Neural cell (in vitro differentiated cells): ENCODE data around the gene DEPDC5.

Experiments
- EP300 ChIP-seq: fragments of 450-650 bp; conservative IDR thresholded peaks from 2 replicates; pipeline ENCODE4 v1.6.1; 2014; ENCODE audit warnings: antibody characterized with exemption, mild to moderate bottlenecking, moderate library complexity; ENCODE audit not compliant: poor library complexity, severe bottlenecking
- EZH2 ChIP-seq: fragments of 200-600, 300-800 bp; shearing (Covaris generic), sonication (generic); IDR thresholded peaks from 2 replicates; pipeline ENCODE4 v1.6.1; 2014; ENCODE audit warnings: antibody characterized with exemption, low read length, borderline replicate concordance, mild to moderate bottlenecking; ENCODE audit not compliant: insufficient read depth, poor library complexity, severe bottlenecking
- MXI1 ChIP-seq: fragments of 450-650 bp; conservative IDR thresholded peaks from 2 replicates; pipeline ENCODE4 v1.6.1; 2014; ENCODE audit warnings: antibody characterized with exemption, mild to moderate bottlenecking; ENCODE audit not compliant: poor library complexity, severe bottlenecking
- POLR2AphosphoS5 ChIP-seq: IDR thresholded peaks from 2 replicates; pipeline ENCODE4 v1.6.1; 2012
- RAD21 ChIP-seq: fragments of 450-650 bp; conservative IDR thresholded peaks from 2 replicates; pipeline ENCODE4 v1.6.1; 2014; ENCODE audit warnings: antibody characterized with exemption, mild to moderate bottlenecking, moderate library complexity
- SMC3 ChIP-seq: fragments of 450-650 bp; conservative IDR thresholded peaks from 2 replicates; pipeline ENCODE4 v1.6.1; 2014; ENCODE audit warnings: antibody characterized with exemption, mild to moderate bottlenecking, moderate library complexity; ENCODE audit not compliant: poor library complexity
- TAF1 ChIP-seq: IDR thresholded peaks from 2 replicates; pipeline ENCODE4 v1.6.1; 2012; ENCODE audit warnings: low read depth
- TF ChIP-seq, protein P1 (sequence below): fragments of 450-650 bp; IDR thresholded peaks from 2 replicates; pipeline ENCODE4 v1.5.1; 2014; ENCODE audit warnings: antibody characterized with exemption, mild to moderate bottlenecking, moderate library complexity; ENCODE audit not compliant: poor library complexity, severe bottlenecking
- TF ChIP-seq, protein P2 (sequence below): IDR thresholded peaks from 2 replicates; pipeline ENCODE4 v1.6.1; 2012; ENCODE audit warnings: borderline replicate concordance

DNA sequence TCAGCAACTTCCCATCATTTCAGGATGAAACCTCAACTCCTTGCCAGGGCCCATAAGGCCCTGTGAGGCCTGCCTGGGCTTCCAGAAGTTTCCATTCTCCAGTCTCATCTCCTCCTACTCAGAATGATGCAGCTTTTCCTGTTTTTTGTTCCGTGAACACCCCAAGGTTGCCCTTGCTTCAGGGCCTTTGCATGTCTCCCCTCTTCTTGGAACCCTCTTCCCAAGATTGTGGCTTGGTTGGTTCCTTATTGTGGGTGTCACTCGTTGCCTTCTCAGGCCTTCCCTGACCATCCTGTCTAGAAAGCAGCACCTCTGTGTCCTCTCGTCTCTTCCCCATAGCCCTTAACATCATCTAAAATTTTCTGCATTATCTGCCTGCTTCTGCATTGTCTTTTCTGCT lies 167.3 kb downstream of the DEPDC5 start:
- TF ChIP-seq TAF1 (no peak), RAD21 (no peak), EZH2 (no peak), SMC3 (no peak), MXI1 (no peak), EP300 (no peak), POLR2AphosphoS5 (no peak)
- TF ChIP-seq, protein P1, sequence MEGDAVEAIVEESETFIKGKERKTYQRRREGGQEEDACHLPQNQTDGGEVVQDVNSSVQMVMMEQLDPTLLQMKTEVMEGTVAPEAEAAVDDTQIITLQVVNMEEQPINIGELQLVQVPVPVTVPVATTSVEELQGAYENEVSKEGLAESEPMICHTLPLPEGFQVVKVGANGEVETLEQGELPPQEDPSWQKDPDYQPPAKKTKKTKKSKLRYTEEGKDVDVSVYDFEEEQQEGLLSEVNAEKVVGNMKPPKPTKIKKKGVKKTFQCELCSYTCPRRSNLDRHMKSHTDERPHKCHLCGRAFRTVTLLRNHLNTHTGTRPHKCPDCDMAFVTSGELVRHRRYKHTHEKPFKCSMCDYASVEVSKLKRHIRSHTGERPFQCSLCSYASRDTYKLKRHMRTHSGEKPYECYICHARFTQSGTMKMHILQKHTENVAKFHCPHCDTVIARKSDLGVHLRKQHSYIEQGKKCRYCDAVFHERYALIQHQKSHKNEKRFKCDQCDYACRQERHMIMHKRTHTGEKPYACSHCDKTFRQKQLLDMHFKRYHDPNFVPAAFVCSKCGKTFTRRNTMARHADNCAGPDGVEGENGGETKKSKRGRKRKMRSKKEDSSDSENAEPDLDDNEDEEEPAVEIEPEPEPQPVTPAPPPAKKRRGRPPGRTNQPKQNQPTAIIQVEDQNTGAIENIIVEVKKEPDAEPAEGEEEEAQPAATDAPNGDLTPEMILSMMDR, result no peak
- TF ChIP-seq, protein P2, sequence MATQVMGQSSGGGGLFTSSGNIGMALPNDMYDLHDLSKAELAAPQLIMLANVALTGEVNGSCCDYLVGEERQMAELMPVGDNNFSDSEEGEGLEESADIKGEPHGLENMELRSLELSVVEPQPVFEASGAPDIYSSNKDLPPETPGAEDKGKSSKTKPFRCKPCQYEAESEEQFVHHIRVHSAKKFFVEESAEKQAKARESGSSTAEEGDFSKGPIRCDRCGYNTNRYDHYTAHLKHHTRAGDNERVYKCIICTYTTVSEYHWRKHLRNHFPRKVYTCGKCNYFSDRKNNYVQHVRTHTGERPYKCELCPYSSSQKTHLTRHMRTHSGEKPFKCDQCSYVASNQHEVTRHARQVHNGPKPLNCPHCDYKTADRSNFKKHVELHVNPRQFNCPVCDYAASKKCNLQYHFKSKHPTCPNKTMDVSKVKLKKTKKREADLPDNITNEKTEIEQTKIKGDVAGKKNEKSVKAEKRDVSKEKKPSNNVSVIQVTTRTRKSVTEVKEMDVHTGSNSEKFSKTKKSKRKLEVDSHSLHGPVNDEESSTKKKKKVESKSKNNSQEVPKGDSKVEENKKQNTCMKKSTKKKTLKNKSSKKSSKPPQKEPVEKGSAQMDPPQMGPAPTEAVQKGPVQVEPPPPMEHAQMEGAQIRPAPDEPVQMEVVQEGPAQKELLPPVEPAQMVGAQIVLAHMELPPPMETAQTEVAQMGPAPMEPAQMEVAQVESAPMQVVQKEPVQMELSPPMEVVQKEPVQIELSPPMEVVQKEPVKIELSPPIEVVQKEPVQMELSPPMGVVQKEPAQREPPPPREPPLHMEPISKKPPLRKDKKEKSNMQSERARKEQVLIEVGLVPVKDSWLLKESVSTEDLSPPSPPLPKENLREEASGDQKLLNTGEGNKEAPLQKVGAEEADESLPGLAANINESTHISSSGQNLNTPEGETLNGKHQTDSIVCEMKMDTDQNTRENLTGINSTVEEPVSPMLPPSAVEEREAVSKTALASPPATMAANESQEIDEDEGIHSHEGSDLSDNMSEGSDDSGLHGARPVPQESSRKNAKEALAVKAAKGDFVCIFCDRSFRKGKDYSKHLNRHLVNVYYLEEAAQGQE, result no peak
